ENCODE measurements around the gene TIMM44. TPM values are rescaled to one million over a fixed set of nuclear protein-coding genes. Genes with fewer than 3 reads are reported as not detected.
A peak's percentile ranks its signal among the peaks of the same experiment; 100 is the strongest.

The TIMM44 gene
- total and polyA plus RNA-seq, 2 donors (not counting 3 experiments of a cell fraction or from before 2014, with no cell fraction given), result 61.5 to 64.3 TPM

- H2AFZ ChIP-seq (ENCODE audit: low read depth, low read length), result no peak overlapping the region
- TF ChIP-seq MAX (IDR thresholded peaks at IDR 0.05; ENCODE audit: insufficient read depth, insufficient read length) (no peak), CTCF (IDR thresholded peaks at IDR 0.05; ENCODE audit: extremely low read depth in 1 of 2, insufficient read depth in 1 of 2, low read depth in 1 of 2, low read length in 2 of 2) (no peak), FOS (IDR thresholded peaks at IDR 0.05; ENCODE audit: borderline replicate concordance, insufficient read depth, low read length) (no peak), EZH2 (IDR thresholded peaks at IDR 0.05; ENCODE audit: borderline replicate concordance, low read depth, low read length, severe bottlenecking) (no peak), MYC (IDR thresholded peaks at IDR 0.05; ENCODE audit: low read depth, low read length) (no peak), POLR2AphosphoS5 (IDR thresholded peaks at IDR 0.05; ENCODE audit: insufficient read depth, low read depth, low read length) (no peak), POLR2A (IDR thresholded peaks at IDR 0.05; ENCODE audit: low read depth, low read length) (no peak), JUN (IDR thresholded peaks at IDR 0.05; ENCODE audit: borderline replicate concordance, insufficient read depth, insufficient read length, low read depth) (no peak), GATA2 (IDR thresholded peaks at IDR 0.05; ENCODE audit: insufficient read depth, insufficient read length, low read depth, low read length) (no peak)
- dilution Hi-C loops (cut with MboI; ENCODE audit: extremely low pct_ligation_motif_present, low sequenced_read_pairs), result no loop called here
- no peaks in the 10 kb centered on the region for H4K20me1 ChIP-seq (replicated peaks; ENCODE audit: control insufficient read depth, extremely low read depth, insufficient read depth, low read length)
- BruUV-seq (replicated peaks), result no TSS peak
- DNase-seq (ENCODE audit: low read depth, low spot score), result peak; percentile 27
- no peak overlapping the region for H3K9ac ChIP-seq (replicated peaks; ENCODE audit: extremely low read depth, insufficient read depth, low read length)
- intact Hi-C loops (cut with micrococcal nuclease), result no loop called here
- H3K4me2 ChIP-seq (ENCODE audit: insufficient read depth, low read length), result no peak overlapping the region
- H3K27ac ChIP-seq (ENCODE audit: insufficient read depth, low read depth, low read length), result no peak overlapping the region
- no peaks in the 10 kb centered on the region for H3K9me3 ChIP-seq (replicated peaks; ENCODE audit: control insufficient read depth, insufficient read depth, low read length)
- H3K36me3 ChIP-seq (ENCODE audit: control insufficient read depth in 2 of 2, extremely low read depth in 1 of 2, insufficient read depth in 2 of 2, low read length in 2 of 2), result no peaks in the 10 kb centered on the region
- no peak overlapping the region for H3K4me3 ChIP-seq (replicated peaks in 1 of 3; ENCODE audit: insufficient read depth in 1 of 3, low read depth in 1 of 3, low read length in 3 of 3)
- ChIA-PET CTCF (interaction anchor here (0.6 to 4.6 kb wide), 4 partner anchors 9 to 315 kb away, joined by 3 to 33 read pairs (median 6); partner anchors contain the start of gene TIMM44), POLR2A (interaction anchor here (1.5 kb wide), 1 partner anchor 9 kb away, joined by 4 read pairs; no protein-coding TSS in a partner anchor)
- H3K79me2 ChIP-seq (ENCODE audit: control insufficient read depth, insufficient read depth, low read length), result no peaks in the 10 kb centered on the region
- FAIRE-seq, result no peak
- H3K9me1 ChIP-seq (replicated peaks; ENCODE audit: control insufficient read depth, extremely low read depth, insufficient read depth, low read length), result no peaks in the 10 kb centered on the region
- no peaks in the 10 kb centered on the region for H3K27me3 ChIP-seq (ENCODE audit: control insufficient read depth in 2 of 2, insufficient read depth in 2 of 2, low read length in 2 of 2)
- H3K4me1 ChIP-seq (ENCODE audit: control insufficient read depth, extremely low read depth, insufficient read depth, low read length), result peaks cover 5% of the 10 kb centered on the region
These were observed 9.6 kb upstream of the TIMM44 start for GRCh38 chr19:7953060-7953459.
